T-helper 9 cell (primary cell): Measurements from ENCODE around the gene IGF2R.
"Not testable (repeated sequence)": the region's sequence is repeated elsewhere in the genome, so short reads cannot be mapped to it uniquely, and the experiment has no call there.

Experiments
- DNase-seq: peaks from one replicate; pipeline ENCODE4 v3.0.0-alpha.2; 2020

The IGF2R gene

DNA sequence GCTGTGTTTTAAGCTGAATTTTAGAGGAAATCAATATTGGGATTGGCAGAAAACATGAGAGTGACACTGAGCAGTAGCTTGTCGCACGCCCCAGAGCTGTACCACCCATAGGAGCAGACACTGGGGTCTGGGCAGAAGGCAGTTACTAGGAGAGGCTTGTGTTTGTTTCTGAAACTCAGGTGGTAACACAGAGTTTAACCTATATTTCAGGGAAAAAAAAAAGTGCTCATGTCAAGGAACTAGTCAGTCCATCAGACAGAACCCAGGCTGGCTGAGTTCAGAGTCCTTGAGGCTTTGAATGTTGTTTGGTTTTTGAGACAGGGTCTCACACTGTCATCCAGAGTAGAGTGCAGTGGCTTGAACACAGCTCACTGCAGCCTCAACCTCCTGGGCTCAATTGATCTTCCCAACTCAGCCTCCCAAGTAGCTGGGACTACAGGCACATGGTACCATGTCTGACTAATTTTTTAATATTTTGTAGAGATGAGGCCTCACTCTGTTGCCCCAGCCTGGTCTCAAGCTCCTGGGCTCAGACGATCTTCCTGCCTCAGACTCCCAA, 159.3 kb downstream of the IGF2R start:
- DNase-seq: no peak

DNA sequence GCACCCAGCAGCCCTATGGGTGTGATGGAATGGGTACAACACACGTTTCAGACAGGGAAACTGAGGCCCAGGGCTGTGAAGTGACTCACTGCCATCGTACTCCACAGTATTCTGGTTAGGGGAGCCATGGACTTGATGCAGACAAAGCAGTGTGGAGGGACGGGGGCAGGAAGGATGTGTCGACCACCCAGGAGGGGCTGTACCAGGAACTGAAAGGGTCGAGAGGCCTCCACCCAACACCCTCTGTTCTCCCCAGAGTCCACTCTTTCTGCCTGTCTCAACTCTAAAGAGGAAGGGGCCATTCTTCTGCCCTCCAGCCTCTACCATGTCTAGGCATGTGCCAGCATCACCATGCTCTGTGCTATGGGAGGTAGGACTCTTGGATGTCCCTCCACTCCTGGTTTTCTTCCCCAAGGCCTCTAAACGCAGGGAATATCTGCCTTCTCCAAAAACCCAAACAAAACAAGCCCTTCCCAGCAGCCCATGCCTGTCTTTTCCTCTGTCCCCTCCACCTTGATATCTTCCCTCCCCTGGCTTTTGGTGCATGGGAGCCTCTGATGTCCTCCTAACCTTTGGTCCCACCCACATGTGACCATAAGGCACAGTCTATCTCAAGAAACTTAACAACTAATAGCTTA, 160.1 kb downstream of the IGF2R start:
- DNase-seq: no peak

DNA sequence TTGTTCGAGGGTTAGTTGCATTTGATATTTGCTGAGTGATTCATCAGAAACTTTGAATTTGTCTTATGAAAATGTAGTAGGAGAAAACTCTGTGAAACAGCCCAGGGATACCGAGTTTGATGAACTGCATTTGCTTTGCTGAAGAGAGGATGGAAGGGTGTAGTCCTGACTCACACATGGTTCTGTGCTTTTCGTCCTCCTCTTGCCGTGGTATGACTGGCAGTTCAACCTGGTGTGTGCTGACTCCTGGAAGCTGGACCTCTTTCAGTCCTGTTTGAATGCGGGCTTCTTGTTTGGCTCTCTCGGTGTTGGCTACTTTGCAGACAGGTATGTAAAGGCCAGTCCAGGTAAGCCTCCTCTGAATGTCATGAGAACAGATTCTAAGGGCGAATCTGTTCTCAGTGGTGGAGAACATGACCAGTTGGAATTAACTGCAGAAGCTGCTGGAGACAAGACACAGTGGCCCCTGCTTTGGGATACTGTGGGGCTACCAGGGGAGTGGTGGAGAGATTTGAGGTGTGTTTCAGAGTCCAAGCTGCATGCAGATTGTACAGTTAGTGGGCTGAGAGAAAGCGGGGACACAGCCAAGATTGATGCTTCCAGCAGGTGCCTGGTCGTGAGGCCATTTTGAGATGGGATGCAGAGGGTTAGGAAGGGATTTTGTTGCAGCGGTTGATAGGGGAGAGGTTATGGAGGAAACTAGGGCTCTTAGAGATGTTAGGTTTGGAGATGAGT, 161.2 kb downstream of the IGF2R start:
- DNase-seq: no peak

DNA sequence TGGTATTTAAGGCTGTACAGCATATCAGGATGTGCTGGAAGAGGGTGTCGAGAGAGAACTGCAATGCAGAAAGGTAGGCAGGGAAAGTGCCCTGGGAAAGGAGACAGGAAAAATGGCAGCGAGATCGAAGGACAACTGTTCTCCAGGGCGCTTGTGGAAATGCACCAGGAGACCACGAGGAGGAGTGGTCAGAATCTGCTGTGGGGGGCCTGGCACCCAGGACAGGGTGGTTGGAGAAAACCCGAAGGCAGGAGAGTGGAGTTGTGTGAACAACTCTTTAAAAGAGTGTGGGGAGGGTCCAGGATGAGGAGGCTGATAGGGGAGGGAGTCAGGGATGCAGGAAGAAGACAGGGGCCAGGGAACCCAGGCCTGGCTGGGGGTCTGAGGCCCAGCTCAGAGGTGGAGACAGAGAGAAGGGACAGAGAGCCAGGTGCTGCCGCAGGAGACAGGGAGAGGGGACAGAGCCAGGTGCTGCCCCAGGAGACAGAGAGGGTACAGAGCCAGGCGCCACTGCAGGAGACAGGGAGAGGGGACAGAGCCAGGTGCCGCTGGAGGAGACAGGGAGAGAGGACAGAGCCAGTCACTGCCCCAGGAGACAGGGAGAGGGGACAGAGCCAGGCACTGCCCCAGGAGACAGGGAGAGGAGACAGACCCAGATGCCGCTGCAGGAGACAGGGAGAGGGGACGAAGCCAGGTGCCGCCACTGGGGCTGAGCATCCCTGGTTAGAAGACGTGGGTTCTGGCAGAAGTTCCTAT, 162.0 kb downstream of the IGF2R start:
- no peak for DNase-seq

DNA sequence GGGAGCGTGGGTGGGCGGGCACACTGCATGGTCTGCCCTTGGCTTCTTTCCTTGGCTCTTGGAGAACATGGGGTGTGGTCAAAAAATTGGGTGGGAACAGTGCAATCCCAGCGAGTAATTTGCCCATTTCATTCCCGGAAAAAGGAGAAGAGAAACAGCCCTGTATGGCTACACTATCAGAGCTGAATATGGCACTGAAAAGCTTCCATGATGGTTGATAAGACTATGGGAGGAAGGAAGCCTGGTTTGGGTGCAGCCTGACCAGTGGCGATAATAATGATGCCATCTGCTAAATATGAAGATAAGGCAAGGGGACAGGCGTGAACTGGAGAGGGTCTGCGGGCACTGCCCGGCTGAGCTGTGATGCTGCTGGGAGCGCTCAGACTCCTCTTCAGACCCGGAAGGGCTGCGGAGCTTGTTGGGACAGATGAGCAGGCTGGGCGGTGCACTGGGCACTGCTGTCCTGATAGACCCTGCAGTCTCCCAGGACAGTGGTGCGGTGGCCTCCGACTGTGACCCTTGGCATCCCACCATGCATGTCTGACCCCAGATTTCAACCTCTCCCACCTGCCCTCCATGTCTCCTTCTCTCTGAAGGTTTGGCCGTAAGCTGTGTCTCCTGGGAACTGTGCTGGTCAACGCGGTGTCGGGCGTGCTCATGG, 162.9 kb downstream of the IGF2R start:
- DNase-seq: no peak

DNA sequence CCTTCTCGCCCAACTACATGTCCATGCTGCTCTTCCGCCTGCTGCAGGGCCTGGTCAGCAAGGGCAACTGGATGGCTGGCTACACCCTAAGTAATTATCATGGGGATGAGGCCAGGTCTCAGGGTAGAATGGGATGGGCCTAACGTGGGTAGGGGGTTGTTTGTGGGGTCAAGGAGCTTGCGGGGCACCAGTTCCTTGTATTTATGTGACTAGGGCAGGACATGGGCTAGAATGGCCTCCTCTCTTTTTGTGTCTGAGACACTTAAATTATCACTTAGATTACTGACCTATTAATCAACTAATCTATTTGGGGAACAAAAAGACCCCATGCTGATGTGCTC, 163.4 kb downstream of the IGF2R start:
- DNase-seq: no peak

DNA sequence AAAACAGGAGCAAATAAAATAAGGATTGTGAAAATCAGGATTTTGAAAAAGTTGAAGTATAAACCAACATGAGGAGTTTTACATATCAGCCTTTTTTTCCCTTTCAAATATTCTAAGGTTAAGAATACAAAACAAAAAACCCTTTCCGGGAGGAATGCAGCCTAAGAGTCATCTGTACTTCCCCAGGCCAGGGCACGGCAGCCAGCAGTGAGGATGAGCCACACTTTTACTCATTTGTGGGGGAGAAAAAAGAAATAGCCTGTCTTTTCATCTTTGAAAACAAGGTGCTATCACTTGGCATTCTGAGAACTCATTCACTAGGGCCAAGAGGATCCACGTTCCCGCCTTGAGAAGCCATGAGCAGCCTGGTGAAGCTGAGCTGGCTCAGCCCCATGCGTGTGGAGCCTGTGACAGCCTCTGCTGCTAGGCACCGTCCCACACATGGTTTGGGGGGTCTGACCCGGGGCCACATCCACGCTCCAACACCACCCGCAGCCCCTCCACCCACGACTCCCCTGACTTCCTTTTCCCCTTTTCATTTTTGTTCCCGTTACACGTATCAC, 164.0 kb downstream of the IGF2R start:
- no peak for DNase-seq

DNA sequence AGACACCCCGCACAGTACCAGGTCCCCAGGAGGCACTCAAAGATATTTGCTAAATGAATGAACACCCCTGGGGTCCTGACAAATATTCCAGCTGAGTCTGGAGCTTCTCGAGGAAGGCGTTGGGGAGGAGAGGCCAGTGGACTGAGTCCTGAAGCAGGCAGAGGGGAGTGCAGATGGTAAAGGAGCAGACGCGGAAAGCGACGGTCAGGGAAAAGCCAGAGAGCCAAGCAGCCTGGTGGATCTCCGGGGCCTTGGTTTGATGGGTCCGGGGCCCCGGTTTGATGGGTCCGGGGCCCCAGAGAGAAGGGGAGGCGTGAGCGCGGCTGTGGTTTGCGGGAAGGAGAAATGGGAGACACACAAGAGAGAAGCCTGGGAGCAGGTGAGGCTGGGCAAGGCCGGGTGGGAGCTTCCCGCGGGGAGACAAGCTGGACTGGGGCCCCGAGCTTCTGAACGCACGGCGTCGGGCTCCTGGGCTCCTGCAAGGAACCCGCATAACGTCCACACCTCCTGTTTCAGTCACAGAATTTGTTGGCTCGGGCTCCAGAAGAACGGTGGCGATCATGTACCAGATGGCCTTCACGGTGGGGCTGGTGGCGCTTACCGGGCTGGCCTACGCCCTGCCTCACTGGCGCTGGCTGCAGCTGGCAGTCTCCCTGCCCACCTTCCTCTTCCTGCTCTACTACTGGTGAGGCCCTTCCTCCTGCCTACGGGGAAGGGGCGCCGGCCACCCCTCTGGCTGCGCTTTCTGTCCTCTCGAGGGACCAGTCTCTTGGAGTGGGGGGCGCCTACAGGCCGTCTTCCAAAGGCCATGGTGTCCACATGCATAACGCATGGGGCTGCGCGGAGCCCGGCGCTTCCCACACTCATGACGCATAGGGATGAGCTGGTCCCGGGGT, 164.8 kb downstream of the IGF2R start:
- no peak for DNase-seq

DNA sequence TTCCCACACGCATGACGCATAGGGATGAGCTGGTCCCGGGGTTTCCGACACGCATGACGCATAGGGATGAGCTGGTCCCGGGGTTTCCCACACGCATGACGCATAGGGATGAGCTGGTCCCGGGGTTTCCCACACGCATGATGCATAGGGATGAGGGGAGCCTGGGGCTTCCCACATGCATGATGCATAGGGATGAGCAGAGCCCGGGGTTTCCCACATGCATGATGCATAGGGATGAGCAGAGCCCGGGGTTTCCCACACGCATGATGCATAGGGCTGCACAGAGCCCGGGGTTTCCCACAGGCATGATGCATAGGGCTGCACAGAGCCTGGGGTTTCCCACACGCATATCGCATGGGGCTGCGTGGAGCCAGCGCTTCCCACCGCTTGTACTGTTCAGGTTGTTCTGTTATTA, 165.5 kb downstream of the IGF2R start:
- DNase-seq: not testable (repeated sequence)

DNA sequence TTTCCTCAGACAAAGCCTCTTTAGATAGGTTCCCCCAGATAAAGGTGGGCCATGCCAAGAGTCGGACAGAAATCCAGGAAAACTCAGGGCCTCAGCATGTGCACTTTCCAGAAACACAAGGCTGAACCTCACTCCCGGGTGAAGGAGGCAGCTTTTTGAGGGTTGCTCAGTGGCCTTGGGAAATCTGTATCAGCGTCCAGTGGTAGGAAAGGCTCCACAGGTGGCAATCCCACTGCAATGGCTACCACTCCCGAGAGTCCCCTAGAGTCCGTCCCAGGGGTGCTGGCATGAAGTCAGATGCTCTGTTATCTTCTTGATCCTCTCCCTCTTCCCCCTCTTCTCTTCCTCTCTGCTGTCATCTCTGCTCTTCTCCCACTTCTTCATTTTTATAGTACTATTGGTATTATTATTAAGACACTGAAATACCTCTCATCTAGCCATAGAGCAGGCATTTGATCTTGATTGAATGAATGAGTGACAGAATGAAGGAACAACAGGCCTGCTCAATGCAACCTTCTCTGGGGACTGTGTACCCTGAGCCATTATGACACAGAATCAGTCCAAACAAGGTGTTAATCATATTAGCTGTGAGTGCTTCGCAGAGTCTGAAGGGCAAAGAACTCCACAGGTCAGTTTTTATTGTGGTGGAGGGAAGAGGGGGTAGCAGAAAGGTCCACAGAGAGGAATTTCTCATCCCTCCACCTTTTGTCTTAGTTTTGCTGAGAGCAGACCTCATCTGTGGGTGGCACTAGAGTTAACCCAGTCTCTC, 166.1 kb downstream of the IGF2R start:
- DNase-seq: no peak

DNA sequence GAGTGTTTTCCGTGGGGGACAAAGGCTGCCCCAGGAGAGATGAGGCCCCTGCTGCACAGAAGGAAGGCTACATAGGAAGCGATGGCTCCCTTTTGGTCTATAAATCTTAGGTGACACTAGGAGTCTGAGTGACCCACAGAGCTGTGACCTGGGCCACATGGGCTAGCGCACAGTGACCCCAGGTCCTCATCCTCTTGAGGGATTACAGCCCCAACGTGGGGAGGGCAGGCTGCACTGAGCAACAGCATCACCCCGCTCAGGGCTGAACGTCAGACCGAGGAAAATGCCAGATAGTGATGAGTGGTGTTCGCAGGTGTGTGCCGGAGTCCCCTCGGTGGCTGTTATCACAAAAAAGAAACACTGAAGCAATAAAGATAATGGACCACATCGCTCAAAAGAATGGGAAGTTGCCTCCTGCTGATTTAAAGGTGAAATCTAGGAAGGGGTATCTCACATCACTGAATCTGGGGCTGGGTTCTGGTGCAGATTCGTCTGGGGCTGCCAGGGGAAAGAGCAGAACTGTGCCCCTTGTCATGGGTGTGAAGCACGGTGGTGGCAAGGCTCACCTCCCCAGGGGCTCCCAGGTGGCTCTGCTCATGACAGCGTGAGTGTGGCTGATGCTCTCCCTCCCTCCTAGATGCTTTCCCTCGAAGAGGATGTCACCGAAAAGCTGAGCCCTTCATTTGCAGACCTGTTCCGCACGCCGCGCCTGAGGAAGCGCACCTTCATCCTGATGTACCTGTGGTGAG, 167.2 kb downstream of the IGF2R start:
- DNase-seq: no peak

DNA sequence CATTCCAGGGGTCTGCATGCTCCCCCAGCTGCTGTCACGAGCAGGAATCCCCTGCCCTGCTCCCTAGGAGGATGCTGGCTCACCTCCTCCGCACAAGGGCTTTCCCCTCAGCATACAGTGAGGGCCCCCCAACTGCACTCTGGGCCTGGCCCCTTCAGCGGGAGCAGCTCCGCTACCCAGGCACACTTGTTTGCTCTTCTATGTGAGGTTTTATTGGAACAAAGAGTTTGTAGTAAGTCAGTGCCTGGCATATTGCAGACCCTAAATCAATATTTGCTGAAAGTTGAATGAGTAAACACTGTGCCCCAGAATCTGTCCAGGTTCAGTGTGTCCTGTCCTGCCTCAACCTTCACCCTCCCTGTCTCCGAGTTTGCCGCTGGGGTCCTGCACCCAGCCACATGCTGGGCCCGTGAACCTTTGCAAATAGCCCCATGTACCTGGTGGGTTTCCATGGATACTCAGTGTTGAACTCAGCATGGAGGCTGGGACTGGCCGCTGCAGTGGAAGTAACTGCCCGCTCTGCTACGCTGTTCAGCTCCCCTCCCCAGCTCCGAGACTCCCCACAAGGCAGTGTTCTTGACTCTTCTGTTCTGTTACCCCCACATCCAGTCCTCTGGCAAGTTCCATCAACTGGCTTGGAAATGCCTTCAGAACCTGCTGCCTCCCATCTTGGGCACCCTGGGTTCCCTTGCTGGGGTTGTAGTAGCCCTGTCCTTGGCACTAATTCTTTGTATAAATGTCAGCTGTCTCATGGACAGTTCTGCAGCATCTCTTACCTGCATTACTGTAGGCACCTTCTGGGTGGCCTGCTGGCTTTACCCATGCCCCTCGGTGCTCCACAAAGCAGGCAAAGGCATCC, 168.5 kb downstream of the IGF2R start:
- no peak for DNase-seq

DNA sequence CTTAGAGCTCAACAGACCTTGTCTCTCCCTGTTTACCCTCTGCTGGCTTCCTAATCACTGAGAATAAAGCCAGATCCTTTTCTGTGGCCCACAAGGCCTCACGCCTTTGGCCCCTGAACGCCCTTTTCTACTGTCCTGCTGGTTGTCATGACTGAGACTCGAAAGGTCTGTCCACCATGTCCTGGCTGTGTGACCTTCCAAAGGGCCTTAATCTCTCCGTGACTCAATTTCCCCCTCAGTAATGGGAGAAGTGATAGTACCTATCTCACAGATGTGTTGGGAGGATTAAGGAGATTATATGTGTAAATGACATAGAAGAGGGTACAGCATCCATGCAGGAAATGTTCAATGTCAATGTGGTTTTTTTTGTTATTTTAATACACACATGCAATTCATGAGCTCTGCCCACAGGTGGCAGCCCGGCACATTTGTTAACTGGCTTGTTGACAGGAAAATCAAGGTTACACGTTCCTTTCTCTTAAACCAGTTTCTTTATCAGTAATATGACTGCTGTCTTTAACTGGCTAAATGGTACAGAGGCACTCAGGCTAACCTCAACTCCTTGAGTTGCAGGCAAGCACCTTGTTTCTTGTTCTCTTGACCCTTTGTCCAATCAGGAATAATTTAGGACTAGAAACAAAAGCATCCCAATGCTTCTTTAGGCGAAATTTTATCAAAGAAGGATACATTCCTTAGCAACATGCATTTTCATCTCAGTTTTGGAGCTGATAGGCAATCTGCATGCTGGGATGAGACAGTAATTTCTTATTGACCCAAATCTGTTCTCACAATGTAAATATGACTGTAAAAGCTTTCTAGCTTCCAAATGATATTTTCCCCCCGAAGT, 169.3 kb downstream of the IGF2R start:
- peak; percentile 47 for DNase-seq

DNA sequence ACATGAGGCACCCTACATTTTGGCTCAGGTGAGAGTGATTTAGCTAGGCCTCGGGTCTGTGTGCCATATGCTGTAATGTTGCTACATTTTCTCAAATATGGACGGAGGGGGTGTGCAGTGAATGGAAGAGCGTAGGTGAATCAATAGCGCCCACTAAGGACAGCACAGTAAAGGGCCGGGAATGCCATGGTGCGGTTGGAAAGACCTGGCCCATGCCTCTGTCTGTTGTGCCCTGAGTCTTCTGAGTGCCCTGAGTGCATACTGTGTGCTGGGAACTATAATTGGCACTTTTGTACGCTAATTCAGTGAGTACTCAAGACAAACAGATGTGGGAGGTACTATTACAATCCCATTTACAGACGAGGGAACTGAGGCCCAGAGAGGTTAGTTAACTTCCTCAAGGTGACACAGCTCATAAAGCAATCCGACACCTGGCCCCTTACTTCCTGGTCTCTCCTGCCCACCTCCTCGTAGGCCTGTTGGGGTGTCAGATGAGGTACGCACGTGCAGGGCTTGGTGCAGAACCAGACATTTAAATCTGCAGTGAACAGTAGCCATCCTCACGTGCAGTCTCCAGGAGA, 170.0 kb downstream of the IGF2R start:
- no peak for DNase-seq

DNA sequence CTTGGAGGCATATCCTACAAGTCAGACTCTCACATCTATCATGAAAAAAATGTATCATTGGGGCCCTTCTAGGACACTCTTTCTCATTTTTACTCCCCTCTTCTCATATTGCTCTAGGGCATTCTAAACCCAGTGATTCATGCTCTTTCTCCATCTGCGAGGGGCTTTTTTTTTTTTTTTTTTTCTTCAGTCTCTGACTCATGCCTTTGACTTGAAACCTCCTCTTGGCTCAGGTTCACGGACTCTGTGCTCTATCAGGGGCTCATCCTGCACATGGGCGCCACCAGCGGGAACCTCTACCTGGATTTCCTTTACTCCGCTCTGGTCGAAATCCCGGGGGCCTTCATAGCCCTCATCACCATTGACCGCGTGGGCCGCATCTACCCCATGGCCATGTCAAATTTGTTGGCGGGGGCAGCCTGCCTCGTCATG, 170.6 kb downstream of the IGF2R start:
- DNase-seq: no peak

DNA sequence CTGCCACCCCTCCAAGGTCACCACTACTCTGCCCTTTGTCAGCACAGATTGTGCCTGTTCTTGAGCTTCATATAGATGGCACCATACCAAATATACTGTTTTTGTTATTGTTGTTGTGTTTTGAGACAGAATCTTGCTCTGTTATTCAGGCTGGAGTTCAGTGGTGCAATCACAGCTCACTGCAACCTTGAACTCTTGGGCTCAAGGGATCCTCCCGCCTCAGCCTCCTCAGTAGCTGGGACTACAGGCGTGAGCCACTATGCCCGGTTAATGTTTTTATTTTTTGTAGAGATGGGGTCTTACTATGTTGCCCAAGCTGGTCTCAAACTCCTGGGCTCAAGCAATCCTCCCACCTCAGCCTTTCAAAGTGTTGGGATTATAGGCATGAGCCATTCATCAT, 171.6 kb downstream of the IGF2R start:
- not testable (repeated sequence) for DNase-seq

DNA sequence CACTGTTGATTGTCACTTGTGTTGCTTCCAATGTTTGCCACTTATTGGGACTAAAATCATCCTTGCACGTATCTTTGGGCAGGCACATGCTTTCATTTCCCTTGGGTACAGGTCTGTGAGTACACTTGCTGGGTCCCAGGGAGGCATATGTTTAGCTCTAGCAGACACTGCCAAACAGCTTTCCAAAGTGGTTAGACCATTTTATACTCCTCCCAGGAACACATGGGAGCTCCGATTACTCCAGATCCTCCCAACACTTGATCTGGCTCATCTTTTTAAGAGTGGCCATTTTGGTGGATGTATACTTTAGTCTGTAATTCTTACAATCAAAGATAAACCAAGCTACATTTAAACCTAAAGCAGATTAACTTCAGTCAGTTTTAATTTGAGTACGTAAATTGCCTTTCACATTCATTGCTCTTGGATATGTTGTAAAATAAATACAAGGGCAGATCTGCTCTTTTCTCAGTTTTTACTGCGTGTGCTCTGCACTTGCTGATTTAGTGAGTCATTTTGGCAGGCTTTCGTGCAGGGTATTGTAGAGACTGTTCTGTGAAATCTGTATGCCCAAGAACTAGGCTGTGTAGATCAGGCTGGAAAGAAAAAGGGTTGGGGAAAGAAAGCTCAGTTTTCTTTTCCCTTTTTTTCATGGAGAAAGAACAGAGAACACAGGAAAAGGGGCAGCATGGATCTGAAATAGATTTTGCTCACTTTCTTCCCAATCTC, 172.3 kb downstream of the IGF2R start:
- DNase-seq: no peak
